Retinal pigment epithelial cell (primary cell): Measurements from ENCODE around the gene ITPK1.

Source experiments
- DNase-seq: peaks from one replicate; pipeline ENCODE4 v3.0.0-alpha.2; 2010; ENCODE audit warnings: low read depth
- H3K4me3 ChIP-seq: 2 replicates; pipeline ENCODE4 v1.5.1; 2011; ENCODE audit warnings: mild to moderate bottlenecking, low read length, control low read depth, moderate library complexity
- TF ChIP-seq, protein P1 (sequence below): conservative IDR thresholded peaks from 2 replicates; pipeline ENCODE4 v1.5.1; 2011; ENCODE audit warnings: low read depth, low read length, control low read depth, inconsistent platforms

The ITPK1 gene

GRCh38 chr14:92948647-92949046, 167.1 kb downstream of the ITPK1 start:
- TF ChIP-seq, protein P1, sequence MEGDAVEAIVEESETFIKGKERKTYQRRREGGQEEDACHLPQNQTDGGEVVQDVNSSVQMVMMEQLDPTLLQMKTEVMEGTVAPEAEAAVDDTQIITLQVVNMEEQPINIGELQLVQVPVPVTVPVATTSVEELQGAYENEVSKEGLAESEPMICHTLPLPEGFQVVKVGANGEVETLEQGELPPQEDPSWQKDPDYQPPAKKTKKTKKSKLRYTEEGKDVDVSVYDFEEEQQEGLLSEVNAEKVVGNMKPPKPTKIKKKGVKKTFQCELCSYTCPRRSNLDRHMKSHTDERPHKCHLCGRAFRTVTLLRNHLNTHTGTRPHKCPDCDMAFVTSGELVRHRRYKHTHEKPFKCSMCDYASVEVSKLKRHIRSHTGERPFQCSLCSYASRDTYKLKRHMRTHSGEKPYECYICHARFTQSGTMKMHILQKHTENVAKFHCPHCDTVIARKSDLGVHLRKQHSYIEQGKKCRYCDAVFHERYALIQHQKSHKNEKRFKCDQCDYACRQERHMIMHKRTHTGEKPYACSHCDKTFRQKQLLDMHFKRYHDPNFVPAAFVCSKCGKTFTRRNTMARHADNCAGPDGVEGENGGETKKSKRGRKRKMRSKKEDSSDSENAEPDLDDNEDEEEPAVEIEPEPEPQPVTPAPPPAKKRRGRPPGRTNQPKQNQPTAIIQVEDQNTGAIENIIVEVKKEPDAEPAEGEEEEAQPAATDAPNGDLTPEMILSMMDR: no peak
- DNase-seq: no peak
- no peak overlapping the region for H3K4me3 ChIP-seq

DNA sequence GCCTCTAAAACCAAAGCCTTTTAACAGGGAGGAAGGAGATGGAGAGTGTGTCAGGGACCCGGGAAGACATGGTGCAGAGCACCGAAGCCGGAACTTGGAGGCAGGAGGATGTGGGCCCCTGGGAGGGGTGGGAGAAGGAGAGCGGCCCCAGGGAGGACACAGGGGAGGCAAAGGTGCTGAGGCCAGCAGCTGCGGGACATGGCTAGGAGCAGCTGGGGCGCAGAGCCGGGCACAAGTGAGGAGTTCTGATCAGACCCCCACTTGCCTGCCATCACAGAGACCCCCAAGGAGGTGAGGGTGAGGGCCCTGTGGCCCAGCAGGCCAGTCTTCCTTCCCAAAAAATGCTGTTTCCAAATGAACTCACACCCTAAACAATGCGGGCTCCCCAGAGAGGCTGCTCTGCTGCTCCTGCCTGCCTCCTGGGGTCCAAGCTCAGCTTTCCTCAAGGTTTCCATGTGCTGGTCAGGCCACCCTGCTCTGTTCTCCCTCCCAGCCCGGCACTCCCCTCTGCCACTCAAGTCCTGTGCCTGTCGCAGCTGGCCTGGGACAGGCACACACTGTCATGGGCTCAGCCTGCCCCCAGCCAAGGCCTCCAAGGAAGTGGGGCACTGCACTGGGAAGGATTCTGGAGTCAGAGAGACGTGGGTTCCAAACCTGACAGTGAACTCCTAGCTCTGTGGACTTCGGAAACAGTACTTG, 168.7 kb downstream of the ITPK1 start:
- TF ChIP-seq, protein P1: no peak
- DNase-seq: no peak
- H3K4me3 ChIP-seq: no peak overlapping the region

- H3K4me3 ChIP-seq: no peak overlapping the region
- no peak for DNase-seq
- TF ChIP-seq, protein P1: no peak
Measured at GRCh38 chr14:92945959-92946846, 169.5 kb downstream of the ITPK1 start.

DNA sequence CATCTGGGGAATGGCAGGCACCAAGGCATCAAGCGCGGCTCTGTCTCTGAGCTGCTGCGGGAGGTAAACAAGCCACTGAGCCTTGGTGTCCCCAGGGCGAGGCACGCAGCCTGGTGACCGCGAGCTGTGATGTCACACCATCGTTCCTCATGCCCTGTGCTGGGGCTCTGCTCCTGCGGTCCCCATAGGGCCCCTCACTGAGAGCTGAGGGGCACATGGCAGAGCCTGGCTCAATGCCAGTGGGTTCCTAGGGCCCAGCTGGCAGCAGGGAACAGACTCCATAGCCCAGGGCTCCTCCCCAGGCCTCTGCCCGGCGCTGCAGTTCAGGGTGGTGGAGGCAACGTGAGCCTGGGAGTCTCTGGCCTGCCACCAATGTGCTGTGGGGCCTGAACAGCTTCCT, 170.2 kb downstream of the ITPK1 start:
- TF ChIP-seq, protein P1: no peak
- DNase-seq: no peak
- H3K4me3 ChIP-seq: no peak overlapping the region

- no peak for DNase-seq
- TF ChIP-seq, protein P1: no peak
- no peak overlapping the region for H3K4me3 ChIP-seq
Measured at GRCh38 chr14:92944976-92945375, 170.7 kb downstream of the ITPK1 start.

GRCh38 chr14:92943855-92944570, 171.7 kb downstream of the ITPK1 start:
- no peak for DNase-seq
- TF ChIP-seq, protein P1: no peak
- H3K4me3 ChIP-seq: no peak overlapping the region
